Fibroblast of mammary gland (primary cell): ENCODE results near the gene BNC2.

Experiments used
- DNase-seq: peaks from one replicate; pipeline ENCODE4 v3.0.0-alpha.2; 2010; ENCODE audit warnings: low read depth
- H3K4me3 ChIP-seq: 2 replicates; pipeline ENCODE4 v1.5.1; 2011; ENCODE audit warnings: low read depth, mild to moderate bottlenecking, low read length, moderate library complexity; ENCODE audit not compliant: control insufficient read depth
- TF ChIP-seq, protein P1 (sequence below): conservative IDR thresholded peaks from 2 replicates; pipeline ENCODE4 v1.5.1; 2011; ENCODE audit warnings: low read depth, low read length, inconsistent platforms; ENCODE audit not compliant: control insufficient read depth, insufficient read depth

BNC2 gene

DNA sequence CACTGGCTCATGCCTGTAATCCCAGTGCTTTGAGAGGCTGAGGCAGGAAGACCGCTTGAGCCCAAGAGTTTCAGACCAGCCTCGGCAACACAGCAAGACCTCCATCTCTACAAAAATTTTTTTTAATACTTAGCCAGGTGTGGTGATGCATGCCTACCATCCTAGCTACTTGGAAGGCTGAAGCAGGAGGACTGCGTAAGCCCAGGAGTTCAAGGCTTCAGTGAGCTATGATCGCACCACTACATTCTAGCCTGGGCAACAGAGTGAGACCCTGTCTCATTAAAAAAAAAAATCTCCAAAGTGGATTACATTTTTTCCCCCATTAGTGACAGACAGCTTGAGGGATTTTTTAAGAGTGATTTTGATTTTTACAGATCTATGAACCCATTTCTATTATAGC is 230.8 kb downstream of the BNC2 start:
- DNase-seq: no peak
- TF ChIP-seq, protein P1, sequence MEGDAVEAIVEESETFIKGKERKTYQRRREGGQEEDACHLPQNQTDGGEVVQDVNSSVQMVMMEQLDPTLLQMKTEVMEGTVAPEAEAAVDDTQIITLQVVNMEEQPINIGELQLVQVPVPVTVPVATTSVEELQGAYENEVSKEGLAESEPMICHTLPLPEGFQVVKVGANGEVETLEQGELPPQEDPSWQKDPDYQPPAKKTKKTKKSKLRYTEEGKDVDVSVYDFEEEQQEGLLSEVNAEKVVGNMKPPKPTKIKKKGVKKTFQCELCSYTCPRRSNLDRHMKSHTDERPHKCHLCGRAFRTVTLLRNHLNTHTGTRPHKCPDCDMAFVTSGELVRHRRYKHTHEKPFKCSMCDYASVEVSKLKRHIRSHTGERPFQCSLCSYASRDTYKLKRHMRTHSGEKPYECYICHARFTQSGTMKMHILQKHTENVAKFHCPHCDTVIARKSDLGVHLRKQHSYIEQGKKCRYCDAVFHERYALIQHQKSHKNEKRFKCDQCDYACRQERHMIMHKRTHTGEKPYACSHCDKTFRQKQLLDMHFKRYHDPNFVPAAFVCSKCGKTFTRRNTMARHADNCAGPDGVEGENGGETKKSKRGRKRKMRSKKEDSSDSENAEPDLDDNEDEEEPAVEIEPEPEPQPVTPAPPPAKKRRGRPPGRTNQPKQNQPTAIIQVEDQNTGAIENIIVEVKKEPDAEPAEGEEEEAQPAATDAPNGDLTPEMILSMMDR: no peak

DNA sequence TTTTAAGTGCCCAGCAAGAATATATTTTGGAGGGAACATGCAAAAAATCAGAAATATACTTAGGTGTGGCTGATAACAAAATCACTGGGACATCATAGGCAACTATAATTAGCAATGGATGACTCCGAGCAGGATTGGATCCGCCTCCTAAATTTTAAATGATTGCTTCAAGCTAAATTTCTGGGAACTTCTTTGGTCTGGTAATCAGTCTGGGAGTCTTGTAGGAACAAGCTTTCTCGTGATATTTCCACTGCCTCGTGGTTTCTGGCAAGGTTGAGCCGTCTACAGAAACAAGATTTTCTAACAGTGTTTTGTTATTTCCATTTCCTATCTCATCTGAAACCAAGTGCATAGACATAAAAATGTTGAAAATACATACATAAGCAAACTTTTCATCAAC is 232.6 kb downstream of the BNC2 start:
- DNase-seq: no peak
- H3K4me3 ChIP-seq: no peak overlapping the region

More for the DNA sequence above, 230.8 kb downstream of the BNC2 start:
- H3K4me3 ChIP-seq: no peak overlapping the region

DNA sequence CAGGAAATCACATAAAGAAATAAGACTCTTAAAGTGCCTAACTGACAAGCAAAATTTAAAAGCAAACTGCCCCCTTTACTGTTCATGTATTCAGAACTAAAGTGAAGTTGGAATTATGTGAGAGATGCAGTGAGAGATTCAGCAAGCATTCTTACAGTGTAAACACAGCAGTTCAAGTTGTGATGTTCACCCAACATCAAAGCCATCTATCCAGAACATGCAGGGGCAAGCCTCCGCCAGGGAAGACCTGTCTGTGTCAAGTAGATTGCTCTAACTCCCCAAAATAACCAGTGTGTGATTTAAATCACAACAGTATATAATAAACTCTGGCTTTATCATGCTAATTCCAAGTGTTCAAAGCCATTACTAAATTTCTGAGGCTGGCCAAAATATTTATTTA is 233.3 kb downstream of the BNC2 start:
- no peak overlapping the region for H3K4me3 ChIP-seq
- DNase-seq: no peak
- TF ChIP-seq, protein P1: no peak

More for the DNA sequence above, 232.6 kb downstream of the BNC2 start:
- TF ChIP-seq, protein P1: no peak

- TF ChIP-seq, protein P1: no peak
- no peak for DNase-seq
Observed at GRCh38 chr9:16633794-16634193, 236.7 kb downstream of the BNC2 start.

GRCh38 chr9:16628413-16628812 is 242.1 kb downstream of the BNC2 start:
- TF ChIP-seq, protein P1: no peak
- DNase-seq: peak; percentile 73
- H3K4me3 ChIP-seq: no peak overlapping the region

More at GRCh38 chr9:16633794-16634193, 236.7 kb downstream of the BNC2 start:
- no peak overlapping the region for H3K4me3 ChIP-seq

GRCh38 chr9:16627967-16628366 is 242.5 kb downstream of the BNC2 start:
- no peak overlapping the region for H3K4me3 ChIP-seq
- TF ChIP-seq, protein P1: no peak
- peak; percentile 100 for DNase-seq

DNA sequence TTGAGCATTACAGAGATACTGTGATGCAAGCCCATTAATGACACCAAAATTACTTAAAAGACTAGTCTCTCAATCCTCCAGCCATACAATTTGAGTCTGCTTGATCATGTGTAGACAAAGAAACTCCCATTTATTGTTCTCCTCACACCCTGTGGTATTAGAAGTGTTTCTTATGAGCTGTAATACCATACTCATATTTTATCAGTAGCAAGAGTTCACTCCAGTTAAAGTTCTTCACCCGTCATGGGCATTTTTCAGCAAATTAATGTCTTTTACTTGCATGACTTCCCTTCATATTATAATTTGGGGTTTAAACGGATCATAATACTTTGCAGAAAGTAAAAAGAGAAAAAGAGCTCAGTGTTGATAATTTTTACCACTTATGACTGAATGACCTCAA is 242.9 kb downstream of the BNC2 start:
- DNase-seq: peak; percentile 32
- H3K4me3 ChIP-seq: no peak overlapping the region
- TF ChIP-seq, protein P1: no peak
